A673 (cell line): ENCODE data around the gene SEMA6C.

Experiments used
- EZH2 ChIP-seq: fragments of 200-600 bp; sonication (generic); IDR thresholded peaks from 2 replicates; pipeline ENCODE4 v1.6.1; 2017; ENCODE audit warnings: borderline replicate concordance, low read depth, mild to moderate bottlenecking, mixed read lengths, antibody characterized with exemption, low read length; ENCODE audit not compliant: poor library complexity, severe bottlenecking
- TF ChIP-seq, protein P1 (sequence below): fragments of 300-800, 200-600 bp; sonication (generic); conservative IDR thresholded peaks from 2 replicates; pipeline ENCODE4 v1.5.1; 2017; ENCODE audit warnings: low read depth, mild to moderate bottlenecking, antibody characterized with exemption, low read length, moderate library complexity, mixed read lengths

DNA sequence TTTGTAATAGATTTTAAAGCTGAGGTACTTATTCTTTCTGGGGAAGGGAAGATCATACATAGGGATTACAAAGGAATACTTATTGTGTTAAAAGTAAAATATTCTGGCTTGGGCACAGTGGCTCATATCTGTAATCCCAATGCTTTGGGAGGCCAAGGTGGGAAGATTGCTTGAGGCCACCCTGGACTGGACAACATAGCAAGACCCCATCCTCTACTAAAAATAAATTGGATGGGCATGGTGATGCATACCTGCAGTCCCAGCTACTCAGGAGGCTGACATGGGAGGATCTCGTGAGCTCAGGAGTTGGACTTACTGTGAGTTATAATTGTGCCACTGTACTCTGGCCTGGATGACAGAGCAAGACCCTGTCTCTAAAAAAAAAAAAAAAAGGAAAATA is 48.3 kb downstream of the SEMA6C start:
- TF ChIP-seq, protein P1, sequence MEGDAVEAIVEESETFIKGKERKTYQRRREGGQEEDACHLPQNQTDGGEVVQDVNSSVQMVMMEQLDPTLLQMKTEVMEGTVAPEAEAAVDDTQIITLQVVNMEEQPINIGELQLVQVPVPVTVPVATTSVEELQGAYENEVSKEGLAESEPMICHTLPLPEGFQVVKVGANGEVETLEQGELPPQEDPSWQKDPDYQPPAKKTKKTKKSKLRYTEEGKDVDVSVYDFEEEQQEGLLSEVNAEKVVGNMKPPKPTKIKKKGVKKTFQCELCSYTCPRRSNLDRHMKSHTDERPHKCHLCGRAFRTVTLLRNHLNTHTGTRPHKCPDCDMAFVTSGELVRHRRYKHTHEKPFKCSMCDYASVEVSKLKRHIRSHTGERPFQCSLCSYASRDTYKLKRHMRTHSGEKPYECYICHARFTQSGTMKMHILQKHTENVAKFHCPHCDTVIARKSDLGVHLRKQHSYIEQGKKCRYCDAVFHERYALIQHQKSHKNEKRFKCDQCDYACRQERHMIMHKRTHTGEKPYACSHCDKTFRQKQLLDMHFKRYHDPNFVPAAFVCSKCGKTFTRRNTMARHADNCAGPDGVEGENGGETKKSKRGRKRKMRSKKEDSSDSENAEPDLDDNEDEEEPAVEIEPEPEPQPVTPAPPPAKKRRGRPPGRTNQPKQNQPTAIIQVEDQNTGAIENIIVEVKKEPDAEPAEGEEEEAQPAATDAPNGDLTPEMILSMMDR: no peak
- TF ChIP-seq EZH2: no peak
